LNCaP clone FGC (cell line): ENCODE data around the gene STK24.

Source experiments
- DNase-seq: peaks from one replicate; pipeline ENCODE4 v3.0.0-alpha.2; 2011; ENCODE audit warnings: low read depth
- H3K4me3 ChIP-seq: 2 replicates; pipeline ENCODE4 v1.5.1; 2011; ENCODE audit warnings: mild to moderate bottlenecking, low read depth, low read length, control low read depth
- TF ChIP-seq, protein P1 (sequence below): IDR thresholded peaks from 2 replicates; pipeline ENCODE4 v1.5.1; 2012; ENCODE audit warnings: mild to moderate bottlenecking; ENCODE audit not compliant: control insufficient read depth, insufficient read depth; ENCODE audit errors: extremely low read depth

STK24 gene

DNA sequence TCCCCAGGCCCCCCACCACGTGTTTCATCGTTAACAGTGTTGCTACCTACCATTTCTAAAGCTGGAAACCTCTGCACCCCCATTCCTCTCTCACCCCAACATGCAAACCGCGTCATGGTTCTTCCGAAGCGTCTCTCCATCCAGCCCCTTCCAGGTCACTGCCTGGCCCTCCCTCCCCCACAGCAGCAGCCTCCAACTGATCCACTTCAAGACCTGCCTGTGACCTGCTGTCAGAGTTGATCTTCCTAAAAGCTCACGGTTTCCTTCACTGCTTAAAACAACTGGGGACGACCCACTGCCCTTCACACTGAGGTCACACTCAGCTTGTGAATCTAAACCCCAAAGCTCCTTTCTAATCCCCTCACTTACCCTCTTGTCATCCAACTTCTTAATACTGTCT lies 47.7 kb downstream of the STK24 start:
- TF ChIP-seq, protein P1, sequence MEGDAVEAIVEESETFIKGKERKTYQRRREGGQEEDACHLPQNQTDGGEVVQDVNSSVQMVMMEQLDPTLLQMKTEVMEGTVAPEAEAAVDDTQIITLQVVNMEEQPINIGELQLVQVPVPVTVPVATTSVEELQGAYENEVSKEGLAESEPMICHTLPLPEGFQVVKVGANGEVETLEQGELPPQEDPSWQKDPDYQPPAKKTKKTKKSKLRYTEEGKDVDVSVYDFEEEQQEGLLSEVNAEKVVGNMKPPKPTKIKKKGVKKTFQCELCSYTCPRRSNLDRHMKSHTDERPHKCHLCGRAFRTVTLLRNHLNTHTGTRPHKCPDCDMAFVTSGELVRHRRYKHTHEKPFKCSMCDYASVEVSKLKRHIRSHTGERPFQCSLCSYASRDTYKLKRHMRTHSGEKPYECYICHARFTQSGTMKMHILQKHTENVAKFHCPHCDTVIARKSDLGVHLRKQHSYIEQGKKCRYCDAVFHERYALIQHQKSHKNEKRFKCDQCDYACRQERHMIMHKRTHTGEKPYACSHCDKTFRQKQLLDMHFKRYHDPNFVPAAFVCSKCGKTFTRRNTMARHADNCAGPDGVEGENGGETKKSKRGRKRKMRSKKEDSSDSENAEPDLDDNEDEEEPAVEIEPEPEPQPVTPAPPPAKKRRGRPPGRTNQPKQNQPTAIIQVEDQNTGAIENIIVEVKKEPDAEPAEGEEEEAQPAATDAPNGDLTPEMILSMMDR = no peak
- no peak for DNase-seq
- H3K4me3 ChIP-seq = no peak overlapping the region

- TF ChIP-seq, protein P1 = no peak
- no peak overlapping the region for H3K4me3 ChIP-seq
- DNase-seq = no peak
These were observed 48.2 kb downstream of the STK24 start for GRCh38 chr13:98528663-98529064.

DNA sequence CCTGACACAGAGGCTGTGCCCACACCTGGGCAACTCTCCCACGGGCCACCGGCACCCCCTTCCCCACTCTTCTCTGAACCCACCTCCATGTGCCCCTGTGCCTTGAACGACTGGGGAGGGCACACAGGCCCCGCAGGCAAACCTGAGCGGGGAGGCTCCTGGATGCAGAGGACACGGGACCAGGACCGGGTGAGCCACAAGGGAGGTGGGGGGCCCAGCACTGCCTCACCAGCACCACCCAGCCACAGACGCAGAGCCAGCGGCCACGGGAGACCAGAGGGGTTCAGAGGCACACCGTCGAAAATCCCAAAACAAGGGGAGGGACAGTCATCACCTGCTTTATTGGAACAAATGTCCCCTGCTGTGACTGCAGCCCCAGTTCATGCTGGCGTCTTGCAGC lies 49.4 kb downstream of the STK24 start:
- H3K4me3 ChIP-seq = no peak overlapping the region
- no peak for DNase-seq
- TF ChIP-seq, protein P1 = no peak

- no peak for DNase-seq
- TF ChIP-seq, protein P1 = no peak
- H3K4me3 ChIP-seq = no peak overlapping the region
These were observed 50.8 kb downstream of the STK24 start for GRCh38 chr13:98526182-98526512.

- no peak overlapping the region for H3K4me3 ChIP-seq
- DNase-seq = no peak
- TF ChIP-seq, protein P1 = no peak
These were observed 51.3 kb downstream of the STK24 start for GRCh38 chr13:98525456-98526181.

GRCh38 chr13:98524793-98525192 lies 52.1 kb downstream of the STK24 start:
- H3K4me3 ChIP-seq = no peak overlapping the region
- no peak for DNase-seq
- TF ChIP-seq, protein P1 = no peak

DNA sequence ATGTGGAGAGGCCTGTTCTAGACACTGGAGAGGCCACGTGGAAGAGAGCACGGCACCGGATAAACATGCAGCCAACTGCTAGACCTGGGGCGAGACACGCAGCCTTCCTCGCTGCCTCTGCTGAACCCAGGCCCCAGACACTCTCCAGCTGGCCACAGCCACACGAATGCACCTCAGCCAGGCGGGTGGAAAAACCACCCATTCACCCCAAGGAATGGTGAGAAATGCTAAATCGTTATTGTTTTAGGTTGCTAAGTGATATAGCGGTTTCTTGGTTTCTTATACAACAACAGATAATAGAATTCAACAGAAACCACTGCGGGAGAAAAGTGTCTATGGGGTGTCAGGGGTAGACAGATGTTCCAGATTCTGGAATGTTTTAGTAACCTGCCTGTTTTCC lies 52.5 kb downstream of the STK24 start:
- no peak overlapping the region for H3K4me3 ChIP-seq
- no peak for DNase-seq
- TF ChIP-seq, protein P1 = no peak
